Occipital lobe (tissue), 2 donors: ENCODE data around the gene KRTAP12-2. TPM values are rescaled to one million over a fixed set of nuclear protein-coding genes. Genes with fewer than 3 reads are reported as not detected.
"Not testable (repeated sequence)": the region's sequence is repeated elsewhere in the genome, so short reads cannot be mapped to it uniquely, and the experiment has no call there.

ENCODE experiments used
- DNase-seq: peaks from one replicate; lab custom pipeline; 2025; lab: John Stamatoyannopoulos, UW
- total RNA-seq: library from RNA; depleted of rRNA; stranded (reverse); fragments of >200 nt; gene quantifications from one replicate; pipeline ENCODE4 v1.2.3, GENCODE V29; 2014

Gene KRTAP12-2
- total RNA-seq, 1 donor from 2014 or later, result not detected

- DNase-seq, result no peak
Measured at GRCh38 chr21:44684483-44684882, 17.8 kb upstream of the KRTAP12-2 start.

- no peak for DNase-seq
Measured at GRCh38 chr21:44684077-44684476, 17.4 kb upstream of the KRTAP12-2 start.

- no peak for DNase-seq
Measured at GRCh38 chr21:44682580-44683151, 15.9 kb upstream of the KRTAP12-2 start.

- no peak for DNase-seq
Measured at GRCh38 chr21:44681861-44682579, 15.3 kb upstream of the KRTAP12-2 start, which contains the start of gene KRTAP12-1. KRTAP12-1 (minus strand) TSS chr21:44682163; CDS start chr21:44682123, 40 bp downstream.

- no peak for DNase-seq
Measured at GRCh38 chr21:44681152-44681551, 14.4 kb upstream of the KRTAP12-2 start.

GRCh38 chr21:44677881-44678280 is 11.2 kb upstream of the KRTAP12-2 start:
- no peak for DNase-seq

- no peak for DNase-seq
Measured at GRCh38 chr21:44671911-44672310, 5.2 kb upstream of the KRTAP12-2 start.

- no peak for DNase-seq
Measured at GRCh38 chr21:44670642-44671432, 4.1 kb upstream of the KRTAP12-2 start.

GRCh38 chr21:44667612-44668011 is 885 bp upstream of the KRTAP12-2 start:
- no peak for DNase-seq

GRCh38 chr21:44664691-44665090 is 2.0 kb downstream of the KRTAP12-2 start:
- no peak for DNase-seq

GRCh38 chr21:44661567-44661966 is 5.2 kb downstream of the KRTAP12-2 start:
- DNase-seq, result not testable (repeated sequence)

- no peak for DNase-seq
Measured at GRCh38 chr21:44658913-44659595, 7.7 kb downstream of the KRTAP12-2 start.

- no peak for DNase-seq
Measured at GRCh38 chr21:44658541-44658910, 8.2 kb downstream of the KRTAP12-2 start.

GRCh38 chr21:44657635-44658540 is 8.8 kb downstream of the KRTAP12-2 start, which contains the start of gene KRTAP12-3:
KRTAP12-3 (plus strand) TSS chr21:44657932; CDS start chr21:44657980, 48 bp downstream.
- no peak for DNase-seq

- no peak for DNase-seq
Measured at GRCh38 chr21:44656868-44657267, 9.9 kb downstream of the KRTAP12-2 start.

- DNase-seq, result no peak
Measured at GRCh38 chr21:44654576-44655175, 12.1 kb downstream of the KRTAP12-2 start, which contains the start of gene KRTAP12-4. KRTAP12-4 (minus strand) TSS chr21:44654659; CDS start chr21:44654614, 45 bp downstream.

- no peak for DNase-seq
Measured at GRCh38 chr21:44653656-44654575, 12.8 kb downstream of the KRTAP12-2 start.

- DNase-seq, result no peak
Measured at GRCh38 chr21:44653123-44653522, 13.6 kb downstream of the KRTAP12-2 start.
